ENCODE results near the gene MED14. TPM values are rescaled to one million over a fixed set of nuclear protein-coding genes. Genes with fewer than 3 reads are reported as not detected.

The MED14 gene
- total RNA-seq, 3 donors from 2014 or later (not counting 1 experiment from before 2014, with no cell fraction given) = 55.3 to 79.1 (median 66.1) TPM

GRCh38 chrX:40772290-40772689 is 36.9 kb upstream of the MED14 start:
- Histone ChIP-seq H3K27ac (ENCODE audit: low read length) (no peak overlapping the region), H3K4me1 (ENCODE audit: control insufficient read depth, insufficient read depth, low read length) (no peaks in the 10 kb centered on the region), H3K36me3 (ENCODE audit: control insufficient read depth, insufficient read depth, low read length) (no peaks in the 10 kb centered on the region), H3K4me3 (ENCODE audit: low read length) (no peak overlapping the region), H3K27me3 (ENCODE audit: control insufficient read depth, insufficient read depth, low read length) (no peaks in the 10 kb centered on the region), H3K9me3 (ENCODE audit: control insufficient read depth, insufficient read depth, low read length) (no peaks in the 10 kb centered on the region)
- whole genome bisulfite sequencing (ENCODE audit: insufficient coverage) = 82% methylated on average over 1 of the region's 2 CpGs
- ATAC-seq (no peak), DNase-seq (no peak)
- Mint-ChIP-seq H3K9me3 (no peaks in the 10 kb centered on the region), H3K4me3 (no peak overlapping the region), H3K27me3 (ENCODE audit: low read depth in 2 of 2) (peaks cover 0 to 37% of the 10 kb centered on the region in 2 donors), H3K4me1 (no peaks in the 10 kb centered on the region), H3K27ac (no peak overlapping the region), H3K36me3 (no peaks in the 10 kb centered on the region)
- TF ChIP-seq CTCF (IDR thresholded peaks at IDR 0.05) = no peak
- intact Hi-C loops (cut with micrococcal nuclease) = no loop called here

DNA sequence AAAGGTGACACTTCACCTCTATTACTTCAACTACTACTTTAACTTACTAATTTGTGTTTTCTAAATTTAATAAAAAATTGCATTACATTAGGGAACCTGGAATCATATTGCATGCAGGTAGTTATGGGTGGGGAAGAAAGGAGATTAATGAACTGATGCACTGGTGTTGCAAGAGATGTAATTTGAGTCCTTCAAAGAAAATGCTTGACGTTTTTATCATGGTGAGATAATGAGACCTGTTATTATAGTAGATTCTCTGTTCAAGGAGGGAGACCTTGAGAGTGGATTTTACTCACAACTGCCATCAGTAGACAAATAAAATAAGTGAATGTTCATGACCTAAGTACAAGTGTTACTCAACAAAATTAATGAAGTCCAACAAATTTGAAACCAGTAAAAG is 26.4 kb upstream of the MED14 start:
- intact Hi-C loops (cut with micrococcal nuclease) = no loop called here
- Histone ChIP-seq H3K27ac (ENCODE audit: low read length) (no peak overlapping the region), H3K27me3 (ENCODE audit: control insufficient read depth, insufficient read depth, low read length) (no peaks in the 10 kb centered on the region), H3K4me1 (ENCODE audit: control insufficient read depth, insufficient read depth, low read length) (no peaks in the 10 kb centered on the region), H3K9me3 (ENCODE audit: control insufficient read depth, insufficient read depth, low read length) (no peaks in the 10 kb centered on the region), H3K36me3 (ENCODE audit: control insufficient read depth, insufficient read depth, low read length) (no peaks in the 10 kb centered on the region), H3K4me3 (ENCODE audit: low read length) (no peak overlapping the region)
- WGBS (ENCODE audit: insufficient coverage) = 100% methylated on average over 1 of the region's 1 CpG
- Mint-ChIP-seq H3K27ac (no peak overlapping the region), H3K4me1 (peaks cover 0 to 5% of the 10 kb centered on the region in 2 donors), H3K4me3 (no peak overlapping the region), H3K27me3 (ENCODE audit: low read depth in 2 of 2) (peaks cover 0 to 34% of the 10 kb centered on the region in 2 donors), H3K36me3 (no peaks in the 10 kb centered on the region), H3K9me3 (no peaks in the 10 kb centered on the region)
- TF ChIP-seq CTCF (IDR thresholded peaks at IDR 0.05) = no peak
- ATAC-seq = no peak
- DNase-seq = no peak

GRCh38 chrX:40759374-40759773 is 24.0 kb upstream of the MED14 start:
- intact Hi-C loops (cut with micrococcal nuclease) = no loop called here
- WGBS (ENCODE audit: insufficient coverage) = no CpG with 5 or more reads among the region's 1 CpG
- ATAC-seq = no peak

More at GRCh38 chrX:40759374-40759773, 24.0 kb upstream of the MED14 start:
- TF ChIP-seq CTCF (IDR thresholded peaks at IDR 0.05) = no peak
- H3K4me1 Mint-ChIP-seq = peaks cover 0 to 5% of the 10 kb centered on the region in 2 donors
- no peak for DNase-seq
- H3K4me1 ChIP-seq (ENCODE audit: control insufficient read depth, insufficient read depth, low read length) = no peaks in the 10 kb centered on the region
- no peak overlapping the region for H3K4me3 ChIP-seq (ENCODE audit: low read length)
- no peaks in the 10 kb centered on the region for H3K9me3 ChIP-seq (ENCODE audit: control insufficient read depth, insufficient read depth, low read length)
- H3K27me3 ChIP-seq (ENCODE audit: control insufficient read depth, insufficient read depth, low read length) = no peaks in the 10 kb centered on the region
- no peaks in the 10 kb centered on the region for H3K36me3 ChIP-seq (ENCODE audit: control insufficient read depth, insufficient read depth, low read length)
- no peaks in the 10 kb centered on the region for H3K36me3 Mint-ChIP-seq
- peaks cover 0 to 28% of the 10 kb centered on the region in 2 donors for H3K27me3 Mint-ChIP-seq (ENCODE audit: low read depth in 2 of 2)
- no peak overlapping the region for H3K27ac ChIP-seq (ENCODE audit: low read length)
- no peak overlapping the region for H3K4me3 Mint-ChIP-seq
- no peaks in the 10 kb centered on the region for H3K9me3 Mint-ChIP-seq
- H3K27ac Mint-ChIP-seq = no peak overlapping the region
